GM12878 (cell line): ENCODE results near the gene GPC6.

Source experiments
- ASH2L ChIP-seq: fragments of 300-600, 200-600 bp; sonication (generic); IDR thresholded peaks from 2 replicates; pipeline ENCODE4 v1.6.1; 2017; ENCODE audit warnings: low read depth, mild to moderate bottlenecking, borderline replicate concordance
- BHLHE40 ChIP-seq, 2 experiments: fragments of 450-650 bp in 1 of 2; IDR thresholded peaks; 2 replicates each; pipeline ENCODE4 v1.6.1; 2011 to 2017; ENCODE audit warnings: low read depth in 2 of 2, borderline replicate concordance in 1 of 2, improper control_type of control experiment in 1 of 2, low read length in 1 of 2, mild to moderate bottlenecking in 1 of 2
- CBX5 ChIP-seq: sonication (generic); IDR thresholded peaks from 2 replicates; pipeline ENCODE4 v1.6.1; 2016; ENCODE audit warnings: low read depth, moderate library complexity, mild to moderate bottlenecking, inconsistent platforms
- EZH2 ChIP-seq: IDR thresholded peaks from 2 replicates; pipeline ENCODE4 v1.6.1; 2012; ENCODE audit warnings: low read depth, mild to moderate bottlenecking, control low read depth, inconsistent platforms, low read length, borderline replicate concordance; ENCODE audit not compliant: control insufficient read depth
- POLR2A ChIP-seq: IDR thresholded peaks from 2 replicates; pipeline ENCODE4 v1.6.1; 2011; ENCODE audit warnings: low read depth, mild to moderate bottlenecking, low read length
- POLR2AphosphoS5 ChIP-seq: IDR thresholded peaks from 2 replicates; pipeline ENCODE4 v1.6.1; 2011; ENCODE audit warnings: mild to moderate bottlenecking, low read length, inconsistent platforms
- RCOR1 ChIP-seq: conservative IDR thresholded peaks from 2 replicates; pipeline ENCODE4 v1.6.1; 2012; ENCODE audit warnings: low read depth, low read length, improper control_type of control experiment
- TAF1 ChIP-seq: IDR thresholded peaks from 2 replicates; pipeline ENCODE4 v1.6.1; 2011; ENCODE audit warnings: mild to moderate bottlenecking, low read depth, low read length, borderline replicate concordance
- YY1 ChIP-seq: IDR thresholded peaks from 2 replicates; pipeline ENCODE4 v1.6.1; 2011; ENCODE audit warnings: low read depth, mild to moderate bottlenecking, low read length
- TF ChIP-seq, protein P1 (sequence below), 3 experiments: IDR thresholded peaks in 2 of 3; conservative IDR thresholded peaks in 1 of 3; 2 replicates each; pipeline ENCODE4 v1.5.1; 2011; ENCODE audit warnings: low read depth in 3 of 3, low read length in 3 of 3, mild to moderate bottlenecking in 3 of 3, control low read depth in 2 of 3, moderate library complexity in 2 of 3, inconsistent platforms in 1 of 3, mixed read lengths in 1 of 3; ENCODE audit not compliant: control insufficient read depth in 2 of 3, insufficient read depth in 1 of 3; ENCODE audit errors: extremely low read depth in 1 of 3
- TF ChIP-seq, protein P2 (sequence below): IDR thresholded peaks from 2 replicates; pipeline ENCODE4 v1.6.1; 2012; ENCODE audit warnings: mild to moderate bottlenecking, low read depth, low read length
- TF ChIP-seq, protein P3 (sequence below): fragments of 450-650 bp; IDR thresholded peaks from 2 replicates; pipeline ENCODE4 v1.6.1; 2017; ENCODE audit warnings: mild to moderate bottlenecking, moderate library complexity

DNA sequence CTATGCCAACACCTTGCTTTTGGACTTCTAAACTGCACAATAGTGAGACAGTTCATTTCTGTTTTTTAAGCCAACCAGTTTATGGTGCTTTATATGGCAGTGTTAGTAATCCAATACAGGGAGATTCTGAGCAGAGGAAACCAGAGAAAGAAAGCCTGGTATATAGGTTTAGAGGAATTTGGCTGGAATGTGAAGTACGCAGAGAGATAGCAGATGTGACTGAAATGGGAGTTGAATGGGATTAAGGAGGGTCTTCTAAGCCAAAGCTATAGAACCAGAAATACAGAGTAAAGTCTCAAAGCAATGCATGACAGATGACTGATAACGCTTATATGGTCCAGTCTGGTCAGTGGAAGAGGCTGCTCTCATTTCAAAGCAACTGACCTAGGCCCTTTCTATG lies 453.7 kb downstream of the GPC6 start:
- TF ChIP-seq, protein P1, sequence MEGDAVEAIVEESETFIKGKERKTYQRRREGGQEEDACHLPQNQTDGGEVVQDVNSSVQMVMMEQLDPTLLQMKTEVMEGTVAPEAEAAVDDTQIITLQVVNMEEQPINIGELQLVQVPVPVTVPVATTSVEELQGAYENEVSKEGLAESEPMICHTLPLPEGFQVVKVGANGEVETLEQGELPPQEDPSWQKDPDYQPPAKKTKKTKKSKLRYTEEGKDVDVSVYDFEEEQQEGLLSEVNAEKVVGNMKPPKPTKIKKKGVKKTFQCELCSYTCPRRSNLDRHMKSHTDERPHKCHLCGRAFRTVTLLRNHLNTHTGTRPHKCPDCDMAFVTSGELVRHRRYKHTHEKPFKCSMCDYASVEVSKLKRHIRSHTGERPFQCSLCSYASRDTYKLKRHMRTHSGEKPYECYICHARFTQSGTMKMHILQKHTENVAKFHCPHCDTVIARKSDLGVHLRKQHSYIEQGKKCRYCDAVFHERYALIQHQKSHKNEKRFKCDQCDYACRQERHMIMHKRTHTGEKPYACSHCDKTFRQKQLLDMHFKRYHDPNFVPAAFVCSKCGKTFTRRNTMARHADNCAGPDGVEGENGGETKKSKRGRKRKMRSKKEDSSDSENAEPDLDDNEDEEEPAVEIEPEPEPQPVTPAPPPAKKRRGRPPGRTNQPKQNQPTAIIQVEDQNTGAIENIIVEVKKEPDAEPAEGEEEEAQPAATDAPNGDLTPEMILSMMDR (IDR thresholded peaks at IDR 0.05 in 2 of 3, conservative IDR thresholded peaks at IDR 0.05 in 1 of 3; ENCODE audit: control insufficient read depth in 2 of 3, extremely low read depth in 1 of 3, insufficient read depth in 1 of 3, low read depth in 3 of 3, low read length in 3 of 3): no peak
- no peak for TF ChIP-seq POLR2AphosphoS5
- TF ChIP-seq POLR2A: no peak
- TF ChIP-seq YY1: no peak
- TF ChIP-seq BHLHE40 (IDR thresholded peaks at IDR 0.05; ENCODE audit: borderline replicate concordance in 1 of 2, low read depth in 2 of 2, low read length in 1 of 2): no peak
- no peak for TF ChIP-seq TAF1
- TF ChIP-seq, protein P2, sequence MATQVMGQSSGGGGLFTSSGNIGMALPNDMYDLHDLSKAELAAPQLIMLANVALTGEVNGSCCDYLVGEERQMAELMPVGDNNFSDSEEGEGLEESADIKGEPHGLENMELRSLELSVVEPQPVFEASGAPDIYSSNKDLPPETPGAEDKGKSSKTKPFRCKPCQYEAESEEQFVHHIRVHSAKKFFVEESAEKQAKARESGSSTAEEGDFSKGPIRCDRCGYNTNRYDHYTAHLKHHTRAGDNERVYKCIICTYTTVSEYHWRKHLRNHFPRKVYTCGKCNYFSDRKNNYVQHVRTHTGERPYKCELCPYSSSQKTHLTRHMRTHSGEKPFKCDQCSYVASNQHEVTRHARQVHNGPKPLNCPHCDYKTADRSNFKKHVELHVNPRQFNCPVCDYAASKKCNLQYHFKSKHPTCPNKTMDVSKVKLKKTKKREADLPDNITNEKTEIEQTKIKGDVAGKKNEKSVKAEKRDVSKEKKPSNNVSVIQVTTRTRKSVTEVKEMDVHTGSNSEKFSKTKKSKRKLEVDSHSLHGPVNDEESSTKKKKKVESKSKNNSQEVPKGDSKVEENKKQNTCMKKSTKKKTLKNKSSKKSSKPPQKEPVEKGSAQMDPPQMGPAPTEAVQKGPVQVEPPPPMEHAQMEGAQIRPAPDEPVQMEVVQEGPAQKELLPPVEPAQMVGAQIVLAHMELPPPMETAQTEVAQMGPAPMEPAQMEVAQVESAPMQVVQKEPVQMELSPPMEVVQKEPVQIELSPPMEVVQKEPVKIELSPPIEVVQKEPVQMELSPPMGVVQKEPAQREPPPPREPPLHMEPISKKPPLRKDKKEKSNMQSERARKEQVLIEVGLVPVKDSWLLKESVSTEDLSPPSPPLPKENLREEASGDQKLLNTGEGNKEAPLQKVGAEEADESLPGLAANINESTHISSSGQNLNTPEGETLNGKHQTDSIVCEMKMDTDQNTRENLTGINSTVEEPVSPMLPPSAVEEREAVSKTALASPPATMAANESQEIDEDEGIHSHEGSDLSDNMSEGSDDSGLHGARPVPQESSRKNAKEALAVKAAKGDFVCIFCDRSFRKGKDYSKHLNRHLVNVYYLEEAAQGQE: no peak
- TF ChIP-seq CBX5: no peak
- TF ChIP-seq RCOR1: no peak
- TF ChIP-seq, protein P3, sequence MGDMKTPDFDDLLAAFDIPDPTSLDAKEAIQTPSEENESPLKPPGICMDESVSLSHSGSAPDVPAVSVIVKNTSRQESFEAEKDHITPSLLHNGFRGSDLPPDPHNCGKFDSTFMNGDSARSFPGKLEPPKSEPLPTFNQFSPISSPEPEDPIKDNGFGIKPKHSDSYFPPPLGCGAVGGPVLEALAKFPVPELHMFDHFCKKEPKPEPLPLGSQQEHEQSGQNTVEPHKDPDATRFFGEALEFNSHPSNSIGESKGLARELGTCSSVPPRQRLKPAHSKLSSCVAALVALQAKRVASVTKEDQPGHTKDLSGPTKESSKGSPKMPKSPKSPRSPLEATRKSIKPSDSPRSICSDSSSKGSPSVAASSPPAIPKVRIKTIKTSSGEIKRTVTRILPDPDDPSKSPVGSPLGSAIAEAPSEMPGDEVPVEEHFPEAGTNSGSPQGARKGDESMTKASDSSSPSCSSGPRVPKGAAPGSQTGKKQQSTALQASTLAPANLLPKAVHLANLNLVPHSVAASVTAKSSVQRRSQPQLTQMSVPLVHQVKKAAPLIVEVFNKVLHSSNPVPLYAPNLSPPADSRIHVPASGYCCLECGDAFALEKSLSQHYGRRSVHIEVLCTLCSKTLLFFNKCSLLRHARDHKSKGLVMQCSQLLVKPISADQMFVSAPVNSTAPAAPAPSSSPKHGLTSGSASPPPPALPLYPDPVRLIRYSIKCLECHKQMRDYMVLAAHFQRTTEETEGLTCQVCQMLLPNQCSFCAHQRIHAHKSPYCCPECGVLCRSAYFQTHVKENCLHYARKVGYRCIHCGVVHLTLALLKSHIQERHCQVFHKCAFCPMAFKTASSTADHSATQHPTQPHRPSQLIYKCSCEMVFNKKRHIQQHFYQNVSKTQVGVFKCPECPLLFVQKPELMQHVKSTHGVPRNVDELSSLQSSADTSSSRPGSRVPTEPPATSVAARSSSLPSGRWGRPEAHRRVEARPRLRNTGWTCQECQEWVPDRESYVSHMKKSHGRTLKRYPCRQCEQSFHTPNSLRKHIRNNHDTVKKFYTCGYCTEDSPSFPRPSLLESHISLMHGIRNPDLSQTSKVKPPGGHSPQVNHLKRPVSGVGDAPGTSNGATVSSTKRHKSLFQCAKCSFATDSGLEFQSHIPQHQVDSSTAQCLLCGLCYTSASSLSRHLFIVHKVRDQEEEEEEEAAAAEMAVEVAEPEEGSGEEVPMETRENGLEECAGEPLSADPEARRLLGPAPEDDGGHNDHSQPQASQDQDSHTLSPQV: no peak
- TF ChIP-seq EZH2: no peak
- TF ChIP-seq ASH2L: no peak
